K562 (cell line): ENCODE results near the gene RTF1. TPM values are rescaled to one million over a fixed set of nuclear protein-coding genes. Genes with fewer than 3 reads are reported as not detected.

Experiments
- ATAC-seq: fragments of 200-7000 bp; cut with Tn5 transposase; 3 replicates; pipeline ENCODE4 v1.9.1; 2020; ENCODE audit warnings: moderate library complexity
- BruUV-seq: library from RNA; stranded (reverse); fragments of 400-500 nt; replicated peaks from 2 replicates; lab custom pipeline; 2021; lab: Mats Ljungman, UMichigan
- CTCF ChIA-PET: fragments of 300-600 bp; formaldehyde crosslinking; extraction: SDS; loops from one replicate; lab custom pipeline; 2021; ENCODE audit warnings: low intra/inter-chr PET ratio; lab: Yijun Ruan, JAX
- POLR2A ChIA-PET: fragments of 300-600, 350-650 bp; sonication (Branson Sonifier 250); formaldehyde crosslinking; extraction: SDS; loops from one replicate; lab custom pipeline; 2021; ENCODE audit warnings: antibody characterized with exemption, inconsistent platforms; lab: Yijun Ruan, JAX
- DNase-seq, 4 experiments: peaks; one replicate each; pipeline versions ENCODE4 v3.0.0 to v3.0.0-alpha.2; 2011 to 2018; ENCODE audit warnings: low spot score in 3 of 4, mixed read lengths in 3 of 4; ENCODE audit errors: extremely low read depth in 1 of 4
- FAIRE-seq: peaks from 2 replicates; lab custom pipeline; 2011; peaks lifted over from hg19 to GRCh38; lab: Jason Lieb, UNC
- H2AFZ ChIP-seq: 2 replicates; pipeline ENCODE4 v1.6.0; 2011; ENCODE audit warnings: low read depth, low read length, control low read depth, inconsistent platforms
- H3K27ac ChIP-seq: fragments of 200-600 bp; 3 replicates; pipeline ENCODE4 v1.8.0; 2011; ENCODE audit warnings: low read depth, mild to moderate bottlenecking, control low read depth, inconsistent platforms, low read length, moderate library complexity, mixed read lengths; ENCODE audit errors: extremely low read depth
- H3K27me3 ChIP-seq, 2 experiments: fragments of 300-600 bp in 1 of 2; 2 replicates in 1 of 2; 3 replicates in 1 of 2; pipeline versions ENCODE4 v1.6.0 to v1.8.0; 2011; ENCODE audit warnings: inconsistent platforms in 2 of 2, low read length in 2 of 2, mild to moderate bottlenecking in 1 of 2, mixed read lengths in 1 of 2, moderate library complexity in 1 of 2; ENCODE audit not compliant: control insufficient read depth in 2 of 2, insufficient read depth in 2 of 2
- H3K36me3 ChIP-seq: fragments of 300-600 bp; 3 replicates; pipeline ENCODE4 v1.8.0; 2011; ENCODE audit warnings: mild to moderate bottlenecking, low read length, inconsistent platforms; ENCODE audit not compliant: control insufficient read depth, insufficient read depth
- H3K4me1 ChIP-seq, 2 experiments: fragments of 200-600 bp in 1 of 2; replicated peaks in 1 of 2; 2 replicates in 1 of 2; 3 replicates in 1 of 2; pipeline versions ENCODE4 v1.5.1 to v1.8.0; 2011; ENCODE audit warnings: inconsistent platforms in 2 of 2, low read length in 2 of 2, mild to moderate bottlenecking in 1 of 2, mixed read lengths in 1 of 2, moderate library complexity in 1 of 2; ENCODE audit not compliant: control insufficient read depth in 2 of 2, insufficient read depth in 2 of 2
- H3K4me2 ChIP-seq: 2 replicates; pipeline ENCODE4 v1.6.1; 2011; ENCODE audit warnings: low read length, control low read depth, inconsistent platforms, mixed read lengths; ENCODE audit not compliant: insufficient read depth
- H3K4me3 ChIP-seq: fragments of 200-600 bp; sonication (generic), shearing (Covaris generic); 2 replicates; pipeline ENCODE4 v1.5.1; 2016; ENCODE audit warnings: control low read depth, inconsistent platforms
- H3K79me2 ChIP-seq: fragments of 200-600 bp; 3 replicates; pipeline ENCODE4 v1.8.0; 2011; ENCODE audit warnings: low read length, inconsistent platforms; ENCODE audit not compliant: control insufficient read depth, insufficient read depth
- H3K9ac ChIP-seq, 2 experiments: 2 replicates each; pipeline versions ENCODE4 v1.6.0 to v1.6.1; 2011; ENCODE audit warnings: low read depth in 2 of 2, low read length in 2 of 2, control low read depth in 1 of 2, inconsistent platforms in 1 of 2, mild to moderate bottlenecking in 1 of 2, mixed read lengths in 1 of 2; ENCODE audit not compliant: insufficient read depth in 1 of 2
- H3K9me1 ChIP-seq: one replicate; pipeline ENCODE4 v1.6.0; 2011; ENCODE audit warnings: inconsistent platforms, mild to moderate bottlenecking, low read length, moderate library complexity; ENCODE audit not compliant: control insufficient read depth, insufficient read depth
- H3K9me3 ChIP-seq: replicated peaks from 2 replicates; pipeline ENCODE4 v1.5.1; 2011; ENCODE audit warnings: low read depth, low read length, inconsistent platforms; ENCODE audit not compliant: control insufficient read depth, insufficient read depth
- H4K20me1 ChIP-seq: replicated peaks from 2 replicates; pipeline ENCODE4 v1.6.1; 2011; ENCODE audit warnings: low read length, inconsistent platforms, mixed read lengths; ENCODE audit not compliant: control insufficient read depth, insufficient read depth
- ARID1B ChIP-seq: fragments of 450-650 bp; IDR thresholded peaks from 2 replicates; pipeline ENCODE4 v1.6.1; 2016; ENCODE audit warnings: antibody characterized with exemption, mild to moderate bottlenecking, inconsistent platforms
- BCLAF1 ChIP-seq, 2 experiments: fragments of 450-650 bp in 1 of 2; IDR thresholded peaks; 2 replicates each; pipeline ENCODE4 v1.6.1; 2011 to 2017; ENCODE audit warnings: low read depth in 2 of 2, antibody characterized with exemption in 1 of 2, borderline replicate concordance in 1 of 2, low read length in 1 of 2, mild to moderate bottlenecking in 1 of 2, mixed read lengths in 1 of 2; ENCODE audit not compliant: control insufficient read depth in 1 of 2
- CTCF ChIP-seq, 3 experiments: IDR thresholded peaks in 2 of 3; conservative IDR thresholded peaks in 1 of 3; 2 replicates each; pipeline ENCODE4 v1.5.1; 2011 to 2012; ENCODE audit warnings: low read length in 3 of 3, mild to moderate bottlenecking in 3 of 3, control low read depth in 2 of 3, improper control_type of control experiment in 1 of 3, inconsistent platforms in 1 of 3, low read depth in 1 of 3, mixed read lengths in 1 of 3, moderate library complexity in 1 of 3; ENCODE audit not compliant: insufficient read depth in 2 of 3
- FOXJ2 ChIP-seq: fragments of 200-800 bp; sonication (Bioruptor generic); IDR thresholded peaks from 2 replicates; pipeline ENCODE4 v1.6.1; 2016; ENCODE audit warnings: missing genetic modification characterization, missing compliant biosample characterization
- MTA1 ChIP-seq: fragments of 450-650 bp; IDR thresholded peaks from 2 replicates; pipeline ENCODE4 v1.6.1; 2017; ENCODE audit warnings: borderline replicate concordance
- NFE2 ChIP-seq: IDR thresholded peaks from 2 replicates; pipeline ENCODE4 v1.6.1; 2014; ENCODE audit warnings: antibody characterized with exemption, low read depth
- PCBP1 ChIP-seq: fragments of 200-400 bp; formaldehyde crosslinking; IDR thresholded peaks from 2 replicates; pipeline ENCODE4 v1.6.1; 2018; ENCODE audit warnings: mild to moderate bottlenecking, low read depth, low read length; ENCODE audit not compliant: poor library complexity, severe bottlenecking
- PHB ChIP-seq: fragments of 250-450 bp; sonication (Bioruptor Pico); IDR thresholded peaks from 2 replicates; pipeline ENCODE4 v1.5.0; 2021
- SMAD1 ChIP-seq: fragments of 150-350 bp; IDR thresholded peaks from 2 replicates; pipeline ENCODE4 v1.6.1; 2014; ENCODE audit warnings: low read length, low read depth; ENCODE audit not compliant: partially characterized antibody
- U2AF2 ChIP-seq: fragments of 200-400 bp; formaldehyde crosslinking; optimal IDR thresholded peaks from 2 replicates; pipeline ENCODE3; 2017; ENCODE audit warnings: low read depth, mild to moderate bottlenecking, low read length
- ZNF212 ChIP-seq: fragments of 450-650 bp; formaldehyde crosslinking; IDR thresholded peaks from 2 replicates; pipeline ENCODE4 v1.4.0; 2020; ENCODE audit warnings: mild to moderate bottlenecking
- WGBS: fragments of 100-300 bp; shearing (Covaris generic); methylation state at CpG from one replicate; pipeline ENCODE4 v1.1.6; 2016; ENCODE audit warnings: low coverage, mixed read lengths; ENCODE audit not compliant: insufficient coverage; ENCODE audit errors: missing lambda C conversion rate; 5-methylcytosine and 5-hydroxymethylcytosine counted together
- in situ Hi-C: fragments of 300-500 bp; cut with MboI; formaldehyde crosslinking; loops from 4 replicates; pipeline ENCODE4 v1.15.0; 2018; ENCODE audit warnings: inconsistent platforms, mixed read lengths
- intact Hi-C: fragments of 100-400 bp; cut with micrococcal nuclease; formaldehyde crosslinking; loops from 2 replicates; pipeline ENCODE4 v1.14.2; 2022
- polyA plus RNA-seq, 8 experiments: library from polyadenylated mRNA; depleted of rRNA in 4 of 8; stranded (reverse) in 5 of 8; unstranded in 3 of 8; fragments of >200 nt; fragmentation: Nextera tagmentation in 2 of 8; fragmentation: Illumina TruSeq in 1 of 8; extraction: Ambion mirVana in 2 of 8; extraction: Trizol in 1 of 8; gene quantifications; 2 replicates each; pipeline versions ENCODE4 v1.2.1 to v1.2.3, GENCODE V29; 2011 to 2014; ENCODE audit warnings: inconsistent platforms in 1 of 8, missing spikeins in 1 of 8
- total RNA-seq, 7 experiments: library from RNA; depleted of rRNA in 6 of 7; stranded (reverse); fragments of >200 nt in 6 of 7; fragmentation: Illumina TruSeq in 2 of 7; extraction: Trizol in 2 of 7; gene quantifications; 2 replicates each; pipeline versions ENCODE4 v1.2.1 to v1.2.3, GENCODE V29; 2011 to 2021; ENCODE audit warnings: low replicate concordance in 1 of 7

RTF1 gene
- total and polyA plus RNA-seq, 9 of the 15 experiments (the other 6 are each of a cell fraction or from before 2014, with no cell fraction given) = 7.6 to 69.5 (median 31.5) TPM

GRCh38 chr15:41396111-41396510, 20.8 kb upstream of the RTF1 start:
- Histone ChIP-seq H3K79me2 (peaks cover under 1% of the 10 kb centered on the region; the same call in 1 of the 3 replicates), H2AFZ (no peak overlapping the region), H3K27me3 (no peaks in the 10 kb centered on the region), H3K9me1 (no peaks in the 10 kb centered on the region), H3K27ac (no peak overlapping the region), H3K9me3 (no peaks in the 10 kb centered on the region), H3K4me3 (no peak overlapping the region), H3K9ac (no peak overlapping the region), H3K36me3 (peaks cover 26% of the 10 kb centered on the region), H4K20me1 (no peaks in the 10 kb centered on the region), H3K4me1 (peaks cover 0 to 3% of the 10 kb centered on the region in 2 experiments; a peak in 1 of 5 replicates), H3K4me2 (no peak overlapping the region)
- TF ChIP-seq CTCF (IDR thresholded peaks at IDR 0.05 in 2 of 3, conservative IDR thresholded peaks at IDR 0.05 in 1 of 3; ENCODE audit: insufficient read depth in 2 of 3, low read depth in 1 of 3, low read length in 3 of 3) (no peak), MTA1 (no peak), ZNF212 (no peak), FOXJ2 (no peak), SMAD1 (no peak), U2AF2 (no peak), NFE2 (no peak), BCLAF1 (IDR thresholded peaks at IDR 0.05; ENCODE audit: borderline replicate concordance in 1 of 2, control insufficient read depth in 1 of 2, low read depth in 2 of 2, low read length in 1 of 2) (no peak), ARID1B (no peak), PHB (CRISPR knock-in tag) (no peak), PCBP1 (no peak)
- in situ Hi-C loops (no loop called here), intact Hi-C loops (no loop called here)
- ATAC-seq (no peak), FAIRE-seq (no peak), DNase-seq (no peak)
- WGBS = 82% methylated on average over 3 of the region's 3 CpGs
- ChIA-PET CTCF (no interaction called here), POLR2A (no interaction called here)
- no TSS peak for BruUV-seq
